HepG2 (cell line): ENCODE measurements around the gene NAV2. TPM values are rescaled to one million over a fixed set of nuclear protein-coding genes. Genes with fewer than 3 reads are reported as not detected.

ENCODE experiments used
- ATAC-seq: fragments of 200-7000 bp; cut with Tn5 transposase; 3 replicates; pipeline ENCODE4 v1.9.1; 2020; ENCODE audit warnings: mild to moderate bottlenecking, moderate library complexity
- BruUV-seq: library from RNA; stranded (reverse); fragments of 400-500 nt; replicated peaks from 2 replicates; lab custom pipeline; 2021; lab: Mats Ljungman, UMichigan
- CTCF ChIA-PET: fragments of 300-600 bp; formaldehyde crosslinking; extraction: SDS; loops from one replicate; lab custom pipeline; 2021; ENCODE audit warnings: low total read pairs, inconsistent platforms, low intra/inter-chr PET ratio; lab: Yijun Ruan, JAX
- POLR2A ChIA-PET: fragments of 350-600 bp; sonication (Branson Sonifier 250); formaldehyde crosslinking; loops from one replicate; lab custom pipeline; 2020; ENCODE audit warnings: antibody characterized with exemption, inconsistent platforms; lab: Yijun Ruan, JAX
- DNase-seq: peaks from one replicate; pipeline ENCODE4 v3.0.0-alpha.2; 2015; ENCODE audit warnings: low spot score
- FAIRE-seq: peaks from 3 replicates; lab custom pipeline; 2011; peaks lifted over from hg19 to GRCh38; lab: Jason Lieb, UNC
- H2AFZ ChIP-seq: one replicate; pipeline ENCODE4 v1.6.1; 2011; ENCODE audit warnings: low read length, inconsistent platforms
- H3K27ac ChIP-seq: fragments of 300-600 bp; 3 replicates; pipeline ENCODE4 v1.8.0; 2011; ENCODE audit warnings: mixed run types, mild to moderate bottlenecking, mixed read lengths, low read length, inconsistent platforms; ENCODE audit not compliant: insufficient read depth; ENCODE audit errors: extremely low read length
- H3K27me3 ChIP-seq, 2 experiments: fragments of 200-600 bp in 1 of 2; 2 replicates in 1 of 2; 3 replicates in 1 of 2; pipeline versions ENCODE4 v1.6.0 to v1.8.0; 2011; ENCODE audit warnings: low read length in 2 of 2, mild to moderate bottlenecking in 2 of 2, moderate library complexity in 2 of 2, inconsistent platforms in 1 of 2; ENCODE audit not compliant: insufficient read depth in 2 of 2, control insufficient read depth in 1 of 2
- H3K36me3 ChIP-seq, 2 experiments: fragments of 200-600 bp in 1 of 2; replicated peaks in 1 of 2; 2 replicates in 1 of 2; 3 replicates in 1 of 2; pipeline versions ENCODE4 v1.5.1 to v1.8.0; 2011; ENCODE audit warnings: low read length in 2 of 2, inconsistent platforms in 1 of 2; ENCODE audit not compliant: insufficient read depth in 2 of 2, control insufficient read depth in 1 of 2
- H3K4me1 ChIP-seq: 2 replicates; pipeline ENCODE4 v1.5.1; 2012; ENCODE audit warnings: low read length, inconsistent platforms; ENCODE audit not compliant: insufficient read depth
- H3K4me2 ChIP-seq: 2 replicates; pipeline ENCODE4 v1.6.0; 2011; ENCODE audit warnings: low read depth, low read length, inconsistent platforms
- H3K4me3 ChIP-seq, 3 experiments: fragments of 200-600 bp in 1 of 3; sonication (generic), shearing (Covaris generic) in 1 of 3; replicated peaks in 1 of 3; 2 replicates each; pipeline ENCODE4 v1.5.1; 2011 to 2016; ENCODE audit warnings: low read length in 3 of 3, inconsistent platforms in 2 of 3, low read depth in 2 of 3, mild to moderate bottlenecking in 2 of 3, control low read depth in 1 of 3, mixed read lengths in 1 of 3; ENCODE audit not compliant: insufficient read depth in 1 of 3
- H3K79me2 ChIP-seq: one replicate; pipeline ENCODE4 v1.6.1; 2011; ENCODE audit warnings: low read length, inconsistent platforms; ENCODE audit not compliant: insufficient read depth
- H3K9ac ChIP-seq: 2 replicates; pipeline ENCODE4 v1.6.0; 2011; ENCODE audit warnings: mild to moderate bottlenecking, low read depth, low read length, inconsistent platforms; ENCODE audit not compliant: insufficient read depth
- H3K9me3 ChIP-seq: 2 replicates; pipeline ENCODE4 v1.5.1; 2012; ENCODE audit warnings: mild to moderate bottlenecking, low read length
- H4K20me1 ChIP-seq: 2 replicates; pipeline ENCODE4 v1.6.0; 2011; ENCODE audit warnings: inconsistent platforms, mild to moderate bottlenecking, low read length, moderate library complexity; ENCODE audit not compliant: insufficient read depth
- ATRX ChIP-seq: sonication (generic); formaldehyde crosslinking; IDR thresholded peaks from 2 replicates; pipeline ENCODE4 v1.4.0; 2020; ENCODE audit warnings: missing genetic modification reagents, borderline replicate concordance
- CBX2 ChIP-seq, 2 experiments: fragments of 200-600 bp in 1 of 2; sonication (generic); formaldehyde crosslinking in 1 of 2; IDR thresholded peaks; 2 replicates each; pipeline versions ENCODE4 v1.7.0 to v1.8.1; 2018 to 2022; ENCODE audit warnings: low read depth in 2 of 2, low read length in 1 of 2, mild to moderate bottlenecking in 1 of 2, missing genetic modification reagents in 1 of 2
- ETV6 ChIP-seq: sonication (generic); formaldehyde crosslinking; conservative IDR thresholded peaks from 2 replicates; pipeline ENCODE4 v1.4.0; 2020; ENCODE audit warnings: missing genetic modification reagents
- HNRNPH1 ChIP-seq: fragments of 200-400 bp; formaldehyde crosslinking; optimal IDR thresholded peaks from 2 replicates; pipeline ENCODE3; 2017; ENCODE audit warnings: mild to moderate bottlenecking, low read depth, low read length
- PHF5A ChIP-seq: IDR thresholded peaks from one replicate; pipeline ENCODE4 v1.6.1; 2018; ENCODE audit warnings: low read depth, missing genetic modification reagents; ENCODE audit not compliant: unreplicated experiment
- ZFP1 ChIP-seq: IDR thresholded peaks from 2 replicates; pipeline ENCODE4 v1.6.1; 2016
- ZNF143 ChIP-seq: sonication (generic); formaldehyde crosslinking; IDR thresholded peaks from 2 replicates; pipeline ENCODE4 v1.4.0; 2020; ENCODE audit warnings: missing genetic modification reagents
- ZNF225 ChIP-seq: sonication (generic); formaldehyde crosslinking; IDR thresholded peaks from 2 replicates; pipeline ENCODE4 v1.4.0; 2020; ENCODE audit warnings: mild to moderate bottlenecking, missing genetic modification reagents
- ZNF460 ChIP-seq: sonication (generic); formaldehyde crosslinking; IDR thresholded peaks from 2 replicates; pipeline ENCODE4 v1.5.1; 2020; ENCODE audit warnings: missing genetic modification reagents, mild to moderate bottlenecking, borderline replicate concordance
- ZNF468 ChIP-seq: sonication (generic); formaldehyde crosslinking; IDR thresholded peaks from 2 replicates; pipeline ENCODE4 v1.8.0; 2022; ENCODE audit warnings: mild to moderate bottlenecking, moderate library complexity, missing genetic modification reagents
- ZNF569 ChIP-seq: sonication (generic); formaldehyde crosslinking; IDR thresholded peaks from 2 replicates; pipeline ENCODE4 v1.5.0; 2020; ENCODE audit warnings: mild to moderate bottlenecking, missing genetic modification reagents, moderate library complexity, borderline replicate concordance
- ZNF780A ChIP-seq: sonication (generic); formaldehyde crosslinking; IDR thresholded peaks from 2 replicates; pipeline ENCODE4 v1.8.0; 2022; ENCODE audit warnings: mild to moderate bottlenecking, missing genetic modification reagents, moderate library complexity
- WGBS: methylation state at CpG from one replicate; pipeline ENCODE4 v1.1.6; 2017; ENCODE audit warnings: low lambda C conversion rate; 5-methylcytosine and 5-hydroxymethylcytosine counted together
- in situ Hi-C: cut with HindIII; loops from 2 replicates; pipeline ENCODE4 v1.10.0; 2017; ENCODE audit warnings: low pct_unique_long_range_greater_than_20kb; ENCODE audit not compliant: extremely low pct_ligation_motif_present
- intact Hi-C: fragments of 100-400 bp; cut with micrococcal nuclease; formaldehyde crosslinking; loops from one replicate; pipeline ENCODE4 v1.10.0; 2022; ENCODE audit not compliant: unreplicated experiment
- polyA plus RNA-seq, 8 experiments: library from polyadenylated mRNA; depleted of rRNA in 3 of 8; stranded (reverse) in 7 of 8; unstranded in 1 of 8; fragments of >200 nt; fragmentation: Illumina TruSeq in 4 of 8; extraction: Trizol in 4 of 8; gene quantifications; 2 replicates each; pipeline versions ENCODE4 v1.2.1 to v1.2.3, GENCODE V29; 2011 to 2016; ENCODE audit warnings: low read depth in 4 of 8, missing spikeins in 1 of 8, mixed read lengths in 1 of 8; ENCODE audit not compliant: insufficient read depth in 1 of 8
- total RNA-seq, 5 experiments: library from RNA; depleted of rRNA; stranded (reverse); fragments of >200 nt; fragmentation: Illumina TruSeq; extraction: Trizol; gene quantifications; 2 replicates each; pipeline ENCODE4 v1.2.3, GENCODE V29; 2016; ENCODE audit warnings: low read depth in 1 of 5
- TF ChIP-seq, protein P1 (sequence below): sonication (generic); formaldehyde crosslinking; IDR thresholded peaks from 2 replicates; pipeline ENCODE4 v1.5.1; 2020; ENCODE audit warnings: mild to moderate bottlenecking, missing genetic modification reagents, borderline replicate concordance
- TF ChIP-seq, protein P2 (sequence below): sonication (generic); formaldehyde crosslinking; IDR thresholded peaks from 2 replicates; pipeline ENCODE4 v1.4.0; 2020; ENCODE audit warnings: missing genetic modification reagents, mild to moderate bottlenecking, borderline replicate concordance

Gene NAV2
- total and polyA plus RNA-seq, 2 of the 13 experiments (the other 11 are each of a cell fraction or from before 2014, with no cell fraction given) = 9.3 to 34.6 TPM

DNA sequence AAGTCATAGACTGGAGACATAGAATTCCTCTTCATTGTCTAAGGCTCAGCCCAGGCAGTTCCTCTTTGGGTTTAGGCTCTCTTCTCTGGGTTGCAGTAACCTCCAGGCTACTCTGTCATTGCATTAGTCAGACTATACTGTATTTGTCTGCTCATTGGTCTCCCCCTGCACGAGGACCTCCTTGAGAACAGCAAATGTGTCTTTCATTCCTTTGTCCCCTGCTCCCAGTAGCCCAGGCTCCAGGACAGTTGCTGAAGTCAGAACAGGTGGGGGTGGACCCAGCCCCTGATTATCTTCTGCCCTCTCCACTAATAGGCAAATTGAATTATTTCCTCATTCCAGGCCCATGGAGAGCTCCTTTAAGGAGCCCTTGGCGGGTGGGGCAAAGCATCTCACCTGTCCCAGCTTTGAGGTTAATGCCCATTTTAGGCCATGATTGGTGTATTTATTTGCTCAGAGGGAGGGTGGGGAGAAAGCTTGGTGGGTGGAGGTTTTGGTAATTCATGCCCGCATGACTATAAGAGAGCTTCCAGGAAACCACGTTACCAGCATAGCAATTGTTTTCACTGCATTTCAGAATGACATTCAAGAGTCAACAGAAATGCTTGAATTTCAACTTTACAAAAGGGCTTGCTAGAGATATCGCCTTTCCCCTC is 40.9 kb downstream of the NAV2 start:
- DNase-seq (no peak), ATAC-seq (no peak), FAIRE-seq (no peak)
- WGBS = 31% methylated on average over 5 of the region's 5 CpGs
- POLR2A ChIA-PET = no interaction called here
- Histone ChIP-seq H4K20me1 (no peaks in the 10 kb centered on the region), H3K4me1 (no peaks in the 10 kb centered on the region), H3K27ac (no peak overlapping the region), H2AFZ (no peak overlapping the region), H3K27me3 (peaks cover 5 to 29% of the 10 kb centered on the region in 2 experiments; a peak in 3 of 5 replicates), H3K36me3 (no peaks in the 10 kb centered on the region), H3K4me2 (no peak overlapping the region), H3K79me2 (no peaks in the 10 kb centered on the region), H3K4me3 (no peak overlapping the region), H3K9ac (no peak overlapping the region), H3K9me3 (no peaks in the 10 kb centered on the region)
- intact Hi-C loops (no loop called here), in situ Hi-C loops (no loop called here)
- no TSS peak for BruUV-seq
- TF ChIP-seq ZNF225 (CRISPR knock-in tag) (no peak), ZFP1 (no peak), HNRNPH1 (no peak), CBX2 (IDR thresholded peaks at IDR 0.05; ENCODE audit: low read depth, low read length) (no peak), CBX2 (CRISPR knock-in tag; IDR thresholded peaks at IDR 0.05; ENCODE audit: low read depth) (no peak), ETV6 (no peak), ZNF468 (no peak), PHF5A (CRISPR knock-in tag) (no peak), ZNF780A (CRISPR knock-in tag) (no peak), ZNF460 (no peak), ZNF569 (CRISPR knock-in tag) (no peak), ATRX (CRISPR knock-in tag) (no peak), ZNF143 (CRISPR knock-in tag) (no peak)
- TF ChIP-seq, protein P1, sequence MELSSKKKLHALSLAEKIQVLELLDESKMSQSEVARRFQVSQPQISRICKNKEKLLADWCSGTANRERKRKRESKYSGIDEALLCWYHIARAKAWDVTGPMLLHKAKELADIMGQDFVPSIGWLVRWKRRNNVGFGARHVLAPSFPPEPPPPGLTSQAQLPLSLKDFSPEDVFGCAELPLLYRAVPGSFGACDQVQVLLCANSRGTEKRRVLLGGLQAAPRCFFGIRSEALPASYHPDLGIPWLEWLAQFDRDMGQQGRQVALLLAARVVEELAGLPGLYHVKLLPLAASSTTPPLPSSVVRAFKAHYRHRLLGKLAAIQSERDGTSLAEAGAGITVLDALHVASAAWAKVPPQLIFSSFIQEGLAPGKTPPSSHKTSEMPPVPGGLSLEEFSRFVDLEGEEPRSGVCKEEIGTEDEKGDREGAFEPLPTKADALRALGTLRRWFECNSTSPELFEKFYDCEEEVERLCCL (CRISPR knock-in tag) = no peak
- TF ChIP-seq, protein P2, sequence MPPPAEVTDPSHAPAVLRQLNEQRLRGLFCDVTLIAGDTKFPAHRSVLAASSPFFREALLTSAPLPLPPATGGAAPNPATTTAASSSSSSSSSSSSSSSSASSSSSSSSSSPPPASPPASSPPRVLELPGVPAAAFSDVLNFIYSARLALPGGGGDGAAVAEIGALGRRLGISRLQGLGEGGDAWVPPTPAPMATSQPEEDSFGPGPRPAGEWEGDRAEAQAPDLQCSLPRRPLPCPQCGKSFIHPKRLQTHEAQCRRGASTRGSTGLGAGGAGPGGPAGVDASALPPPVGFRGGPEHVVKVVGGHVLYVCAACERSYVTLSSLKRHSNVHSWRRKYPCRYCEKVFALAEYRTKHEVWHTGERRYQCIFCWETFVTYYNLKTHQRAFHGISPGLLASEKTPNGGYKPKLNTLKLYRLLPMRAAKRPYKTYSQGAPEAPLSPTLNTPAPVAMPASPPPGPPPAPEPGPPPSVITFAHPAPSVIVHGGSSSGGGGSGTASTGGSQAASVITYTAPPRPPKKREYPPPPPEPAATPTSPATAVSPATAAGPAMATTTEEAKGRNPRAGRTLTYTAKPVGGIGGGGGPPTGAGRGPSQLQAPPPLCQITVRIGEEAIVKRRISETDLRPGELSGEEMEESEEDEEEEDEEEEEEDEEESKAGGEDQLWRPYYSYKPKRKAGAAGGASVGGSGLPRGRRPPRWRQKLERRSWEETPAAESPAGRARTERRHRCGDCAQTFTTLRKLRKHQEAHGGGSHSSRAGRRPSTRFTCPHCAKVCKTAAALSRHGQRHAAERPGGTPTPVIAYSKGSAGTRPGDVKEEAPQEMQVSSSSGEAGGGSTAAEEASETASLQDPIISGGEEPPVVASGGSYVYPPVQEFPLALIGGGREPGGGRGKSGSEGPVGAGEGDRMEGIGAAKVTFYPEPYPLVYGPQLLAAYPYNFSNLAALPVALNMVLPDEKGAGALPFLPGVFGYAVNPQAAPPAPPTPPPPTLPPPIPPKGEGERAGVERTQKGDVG = no peak
- CTCF ChIA-PET = no interaction called here
